Lower lobe of right lung (tissue), 2 donors: ENCODE results near the gene ACVRL1. TPM values are rescaled to one million over a fixed set of nuclear protein-coding genes. Genes with fewer than 3 reads are reported as not detected.

Experiments used
- ATAC-seq, 2 donors: fragments of 200-7000 bp; cut with Tn5 transposase; one replicate each; pipeline ENCODE4 v1.9.1; 2020 to 2022; ENCODE audit warnings: mild to moderate bottlenecking in 2 of 2, moderate library complexity in 2 of 2
- DNase-seq: peaks from one replicate; pipeline ENCODE4 v3.0.0-alpha.2; 2020
- H3K27ac ChIP-seq: fragments of 200-600 bp; one replicate; pipeline ENCODE4 v1.8.0; 2022
- H3K27me3 ChIP-seq: fragments of 200-600 bp; one replicate; pipeline ENCODE4 v1.8.0; 2022; ENCODE audit warnings: low read depth
- H3K36me3 ChIP-seq: fragments of 200-600 bp; one replicate; pipeline ENCODE4 v1.8.0; 2022; ENCODE audit warnings: mild to moderate bottlenecking
- H3K4me1 ChIP-seq: fragments of 200-600 bp; one replicate; pipeline ENCODE4 v1.8.0; 2022
- H3K4me3 ChIP-seq: fragments of 200-600 bp; one replicate; pipeline ENCODE4 v1.8.0; 2022; ENCODE audit warnings: mild to moderate bottlenecking
- H3K9me3 ChIP-seq: fragments of 200-600 bp; one replicate; pipeline ENCODE4 v1.8.0; 2022
- CTCF ChIP-seq: fragments of 200-600 bp; IDR thresholded peaks from one replicate; pipeline ENCODE4 v1.8.0; 2022; ENCODE audit warnings: antibody characterized with exemption, mild to moderate bottlenecking
- intact Hi-C: fragments of 100-400 bp; cut with DNase I; formaldehyde crosslinking; loops from one replicate; pipeline ENCODE4 v1.11.0; 2022
- total RNA-seq: library from RNA; stranded (reverse); fragmentation: NEBNext Ultra II Directional; extraction: Animal tissue kit (Norgen Biotek cat#: 25700); gene quantifications from one replicate; pipeline ENCODE4 v1.2.1, GENCODE V29; 2021
- donor health status: DM: no; HTN: yes; CAD: no; lungs with severe emphysema.

The ACVRL1 gene
- total RNA-seq, 1 donor from 2014 or later = 242 TPM

GRCh38 chr12:51937926-51938325 is 30.6 kb downstream of the ACVRL1 start:
- ATAC-seq (no peak), DNase-seq (no peak)
- Histone ChIP-seq H3K4me3 (no peak overlapping the region), H3K27ac (no peak overlapping the region), H3K4me1 (no peaks in the 10 kb centered on the region), H3K36me3 (no peaks in the 10 kb centered on the region), H3K27me3 (no peaks in the 10 kb centered on the region), H3K9me3 (no peaks in the 10 kb centered on the region)
- no peak for TF ChIP-seq CTCF
- intact Hi-C loops = no loop called here

- Histone ChIP-seq H3K4me3 (no peak overlapping the region), H3K9me3 (no peaks in the 10 kb centered on the region), H3K36me3 (no peaks in the 10 kb centered on the region), H3K4me1 (no peaks in the 10 kb centered on the region), H3K27me3 (no peaks in the 10 kb centered on the region), H3K27ac (no peak overlapping the region)
- no peak for TF ChIP-seq CTCF
- peak in 1 of 2 donors; percentile 11 for ATAC-seq
- intact Hi-C loops = no loop called here
- DNase-seq = no peak
Measured at GRCh38 chr12:51938726-51939125, 31.4 kb downstream of the ACVRL1 start.

GRCh38 chr12:51941011-51941581 is 33.8 kb downstream of the ACVRL1 start:
- intact Hi-C loops = no loop called here
- Histone ChIP-seq H3K36me3 (no peaks in the 10 kb centered on the region), H3K27me3 (no peaks in the 10 kb centered on the region), H3K4me1 (no peaks in the 10 kb centered on the region), H3K4me3 (no peak overlapping the region), H3K9me3 (peaks cover 13% of the 10 kb centered on the region), H3K27ac (no peak overlapping the region)
- DNase-seq (no peak), ATAC-seq (peak in 1 of 2 donors; percentile 53)
- TF ChIP-seq CTCF = no peak

GRCh38 chr12:51941604-51942003 is 34.3 kb downstream of the ACVRL1 start:
- no peak for DNase-seq
- Histone ChIP-seq H3K4me3 (no peak overlapping the region), H3K27ac (no peak overlapping the region), H3K4me1 (no peaks in the 10 kb centered on the region), H3K9me3 (peaks cover 13% of the 10 kb centered on the region), H3K27me3 (no peaks in the 10 kb centered on the region), H3K36me3 (no peaks in the 10 kb centered on the region)
- ATAC-seq = no peak
- intact Hi-C loops = no loop called here
- no peak for TF ChIP-seq CTCF

GRCh38 chr12:51942056-51942455 is 34.8 kb downstream of the ACVRL1 start:
- H3K36me3 ChIP-seq = no peaks in the 10 kb centered on the region
- H3K4me1 ChIP-seq = no peaks in the 10 kb centered on the region
- DNase-seq = no peak
- no peak for TF ChIP-seq CTCF
- ATAC-seq = no peak
- intact Hi-C loops = no loop called here
- H3K27me3 ChIP-seq = no peaks in the 10 kb centered on the region
- no peak overlapping the region for H3K27ac ChIP-seq
- peaks cover 13% of the 10 kb centered on the region for H3K9me3 ChIP-seq
- no peak overlapping the region for H3K4me3 ChIP-seq
